ENCODE measurements around the gene DNAH9.
"Not testable (repeated sequence)": the region's sequence is repeated elsewhere in the genome, so short reads cannot be mapped to it uniquely, and the experiment has no call there.

Gene DNAH9

GRCh38 chr17:11944587-11944986 lies 346.3 kb downstream of the DNAH9 start:
- TF ChIP-seq SPI1 (IDR thresholded peaks at IDR 0.05; ENCODE audit: borderline replicate concordance, low read depth) (no peak), GABPA (IDR thresholded peaks at IDR 0.05; ENCODE audit: low read depth) (no peak), REST (IDR thresholded peaks at IDR 0.05; ENCODE audit: insufficient replicate concordance, low read depth) (no peak), CTCF (IDR thresholded peaks at IDR 0.05; ENCODE audit: insufficient read depth, low read length) (no peak), POLR2AphosphoS5 (IDR thresholded peaks at IDR 0.05; ENCODE audit: low read depth) (no peak)
- no peak overlapping the region for H3K4me3 ChIP-seq (replicated peaks; ENCODE audit: insufficient read depth, low read length)
- H3K27ac ChIP-seq (replicated peaks) = no peak overlapping the region
- no peaks in the 10 kb centered on the region for H3K27me3 ChIP-seq (ENCODE audit: insufficient read depth, poor library complexity, severe bottlenecking)
- no peak for DNase-seq (ENCODE audit: low read depth in 1 of 2, low spot score in 1 of 2)

- TF ChIP-seq REST (IDR thresholded peaks at IDR 0.05; ENCODE audit: insufficient replicate concordance, low read depth) (no peak), CTCF (IDR thresholded peaks at IDR 0.05; ENCODE audit: insufficient read depth, low read length) (no peak), SPI1 (IDR thresholded peaks at IDR 0.05; ENCODE audit: borderline replicate concordance, low read depth) (no peak), POLR2AphosphoS5 (IDR thresholded peaks at IDR 0.05; ENCODE audit: low read depth) (no peak), GABPA (IDR thresholded peaks at IDR 0.05; ENCODE audit: low read depth) (no peak)
- no peak for DNase-seq (ENCODE audit: low read depth in 1 of 2, low spot score in 1 of 2)
- Histone ChIP-seq H3K27me3 (ENCODE audit: insufficient read depth, poor library complexity, severe bottlenecking) (no peaks in the 10 kb centered on the region), H3K4me3 (replicated peaks; ENCODE audit: insufficient read depth, low read length) (no peak overlapping the region), H3K27ac (replicated peaks) (no peak overlapping the region)
Observed at GRCh38 chr17:11948789-11949188, 350.5 kb downstream of the DNAH9 start.

- H3K27ac ChIP-seq (replicated peaks); H3K27me3 ChIP-seq (ENCODE audit: insufficient read depth, poor library complexity, severe bottlenecking); DNase-seq (ENCODE audit: low read depth in 1 of 2, low spot score in 1 of 2); H3K4me3 ChIP-seq (replicated peaks; ENCODE audit: insufficient read depth, low read length): not testable (repeated sequence)
Observed at GRCh38 chr17:11949571-11949970, 351.3 kb downstream of the DNAH9 start.

GRCh38 chr17:11950771-11951519 lies 352.7 kb downstream of the DNAH9 start:
- no peak for TF ChIP-seq POLR2AphosphoS5 (IDR thresholded peaks at IDR 0.05; ENCODE audit: low read depth)
- TF ChIP-seq SPI1 (IDR thresholded peaks at IDR 0.05; ENCODE audit: borderline replicate concordance, low read depth) = no peak
- Histone ChIP-seq H3K27me3 (ENCODE audit: insufficient read depth, poor library complexity, severe bottlenecking) (no peaks in the 10 kb centered on the region), H3K4me3 (replicated peaks; ENCODE audit: insufficient read depth, low read length) (no peak overlapping the region), H3K27ac (replicated peaks) (no peak overlapping the region)
- DNase-seq (ENCODE audit: low read depth in 1 of 2, low spot score in 1 of 2) = no peak

- no peak for DNase-seq (ENCODE audit: low read depth in 1 of 2, low spot score in 1 of 2)
- no peak overlapping the region for H3K4me3 ChIP-seq (replicated peaks; ENCODE audit: insufficient read depth, low read length)
- no peak for TF ChIP-seq REST (IDR thresholded peaks at IDR 0.05; ENCODE audit: insufficient replicate concordance, low read depth)
- no peak for TF ChIP-seq POLR2AphosphoS5 (IDR thresholded peaks at IDR 0.05; ENCODE audit: low read depth)
- TF ChIP-seq SPI1 (IDR thresholded peaks at IDR 0.05; ENCODE audit: borderline replicate concordance, low read depth) = no peak
- TF ChIP-seq CTCF (IDR thresholded peaks at IDR 0.05; ENCODE audit: insufficient read depth, low read length) = no peak
- no peak for TF ChIP-seq GABPA (IDR thresholded peaks at IDR 0.05; ENCODE audit: low read depth)
- H3K27me3 ChIP-seq (ENCODE audit: insufficient read depth, poor library complexity, severe bottlenecking) = no peaks in the 10 kb centered on the region
- H3K27ac ChIP-seq (replicated peaks) = no peak overlapping the region
Observed at GRCh38 chr17:11952610-11953009, 354.3 kb downstream of the DNAH9 start.
